GM21360 (cell line): Measurements from ENCODE around the gene C10orf53.
"Not testable (repeated sequence)": the region's sequence is repeated elsewhere in the genome, so short reads cannot be mapped to it uniquely, and the experiment has no call there.

Experiments used
- ATAC-seq: cut with Tn5 transposase; IDR thresholded peaks from one replicate; pipeline ENCODE4 v1.9.1; 2021; ENCODE audit warnings: mild to moderate bottlenecking, moderate library complexity; ENCODE audit not compliant: unreplicated experiment

C10orf53 gene

GRCh38 chr10:49686651-49687050 lies 7.2 kb downstream of the C10orf53 start:
- no peak for ATAC-seq

- ATAC-seq: no peak
These were observed 8.9 kb downstream of the C10orf53 start for GRCh38 chr10:49688261-49688846.

- ATAC-seq: no peak
These were observed 9.5 kb downstream of the C10orf53 start for GRCh38 chr10:49688920-49689319.

GRCh38 chr10:49689882-49690510 lies 10.5 kb downstream of the C10orf53 start:
- no peak for ATAC-seq

GRCh38 chr10:49690698-49691356 lies 11.4 kb downstream of the C10orf53 start:
- no peak for ATAC-seq

GRCh38 chr10:49691588-49691987 lies 12.1 kb downstream of the C10orf53 start:
- no peak for ATAC-seq

- no peak for ATAC-seq
These were observed 15.0 kb downstream of the C10orf53 start for GRCh38 chr10:49694466-49694865.

GRCh38 chr10:49696311-49696710 lies 16.9 kb downstream of the C10orf53 start:
- ATAC-seq: no peak

GRCh38 chr10:49698679-49699078 lies 19.2 kb downstream of the C10orf53 start:
- no peak for ATAC-seq

- ATAC-seq: no peak
These were observed 20.8 kb downstream of the C10orf53 start for GRCh38 chr10:49700211-49700610.

GRCh38 chr10:49700997-49701396 lies 21.5 kb downstream of the C10orf53 start:
- no peak for ATAC-seq

- ATAC-seq: no peak
These were observed 28.1 kb downstream of the C10orf53 start for GRCh38 chr10:49707585-49707984.

GRCh38 chr10:49709934-49710333 lies 30.5 kb downstream of the C10orf53 start:
- no peak for ATAC-seq

GRCh38 chr10:49710966-49711365 lies 31.5 kb downstream of the C10orf53 start:
- ATAC-seq: no peak

GRCh38 chr10:49711481-49711880 lies 32.0 kb downstream of the C10orf53 start:
- no peak for ATAC-seq

GRCh38 chr10:49713266-49713665 lies 33.8 kb downstream of the C10orf53 start:
- no peak for ATAC-seq

GRCh38 chr10:49715157-49715556 lies 35.7 kb downstream of the C10orf53 start:
- ATAC-seq: not testable (repeated sequence)

GRCh38 chr10:49726593-49726992 lies 47.1 kb downstream of the C10orf53 start:
- ATAC-seq: no peak

GRCh38 chr10:49733866-49734265 lies 54.4 kb downstream of the C10orf53 start:
- ATAC-seq: no peak

- ATAC-seq: no peak
These were observed 55.2 kb downstream of the C10orf53 start for GRCh38 chr10:49734676-49735075.

GRCh38 chr10:49735161-49735560 lies 55.7 kb downstream of the C10orf53 start:
- no peak for ATAC-seq

GRCh38 chr10:49735848-49736563 lies 56.6 kb downstream of the C10orf53 start:
- no peak for ATAC-seq
